WTC11 (cell line): ENCODE measurements around the gene PCDHB8. TPM values are rescaled to one million over a fixed set of nuclear protein-coding genes. Genes with fewer than 3 reads are reported as not detected.
"Not testable (repeated sequence)": the region's sequence is repeated elsewhere in the genome, so short reads cannot be mapped to it uniquely, and the experiment has no call there.

Experiments used
- ATAC-seq: fragments of 200-7000 bp; cut with Tn5 transposase; 2 replicates; pipeline ENCODE4 v1.10.0; 2021; ENCODE audit warnings: mild to moderate bottlenecking, moderate library complexity
- CTCF ChIA-PET: fragments of 300-600 bp; sonication (Branson Sonifier 250); formaldehyde crosslinking; loops from one replicate; lab custom pipeline; 2021; ENCODE audit warnings: antibody characterized with exemption; lab: Charles Lee
- POLR2A ChIA-PET: fragments of 350-600 bp; sonication (Branson Sonifier 250); formaldehyde crosslinking; loops from one replicate; lab custom pipeline; 2021; ENCODE audit warnings: antibody characterized with exemption; lab: Charles Lee
- DNase-seq: peaks from one replicate; pipeline ENCODE4 v3.0.0; 2021; ENCODE audit warnings: low spot score
- H3K27ac Mint-ChIP-seq: 2 replicates; pipeline ENCODE4 v1.8.0; 2021; ENCODE audit warnings: mixed read lengths
- H3K27me3 Mint-ChIP-seq: 2 replicates; pipeline ENCODE4 v1.8.0; 2021; ENCODE audit warnings: low read depth, mild to moderate bottlenecking, moderate library complexity, mixed read lengths
- H3K36me3 Mint-ChIP-seq: 2 replicates; pipeline ENCODE4 v1.8.0; 2021; ENCODE audit warnings: mixed read lengths
- H3K4me1 Mint-ChIP-seq: 2 replicates; pipeline ENCODE4 v1.8.0; 2022; ENCODE audit warnings: mixed read lengths
- H3K4me3 Mint-ChIP-seq: 2 replicates; pipeline ENCODE4 v1.8.0; 2021; ENCODE audit warnings: mild to moderate bottlenecking, moderate library complexity, mixed read lengths
- H3K9me3 Mint-ChIP-seq: 2 replicates; pipeline ENCODE4 v1.8.0; 2021; ENCODE audit warnings: mixed read lengths
- CBFB ChIP-seq: sonication (generic); formaldehyde crosslinking; IDR thresholded peaks from 2 replicates; pipeline ENCODE4 v1.8.1; 2022; ENCODE audit warnings: mild to moderate bottlenecking, low read depth, missing genetic modification reagents
- CREB1 ChIP-seq: sonication (generic); formaldehyde crosslinking; IDR thresholded peaks from 2 replicates; pipeline ENCODE4 v1.8.0; 2023; ENCODE audit warnings: mild to moderate bottlenecking, missing genetic modification reagents
- EMX1 ChIP-seq: fragments of 250-450 bp; sonication (Bioruptor Pico); IDR thresholded peaks from 2 replicates; pipeline ENCODE4 v1.8.0; 2021; ENCODE audit warnings: mild to moderate bottlenecking
- ESRRA ChIP-seq: sonication (generic); formaldehyde crosslinking; IDR thresholded peaks from 2 replicates; pipeline ENCODE4 v1.8.1; 2022; ENCODE audit warnings: mild to moderate bottlenecking, missing genetic modification reagents, borderline replicate concordance
- GRHL2 ChIP-seq: fragments of 250-450 bp; sonication (Bioruptor Pico); IDR thresholded peaks from 2 replicates; pipeline ENCODE4 v1.8.0; 2022; ENCODE audit warnings: mild to moderate bottlenecking, moderate library complexity; ENCODE audit not compliant: insufficient replicate concordance, severe bottlenecking
- NFE2L1 ChIP-seq: sonication (generic); formaldehyde crosslinking; IDR thresholded peaks from 2 replicates; pipeline ENCODE4 v1.8.1; 2023; ENCODE audit warnings: missing genetic modification reagents
- TEAD1 ChIP-seq: sonication (generic); formaldehyde crosslinking; IDR thresholded peaks from 2 replicates; pipeline ENCODE4 v1.8.0; 2022; ENCODE audit warnings: mild to moderate bottlenecking, missing genetic modification reagents
- ZNF121 ChIP-seq: sonication (generic); formaldehyde crosslinking; IDR thresholded peaks from 2 replicates; pipeline ENCODE4 v1.8.0; 2023; ENCODE audit warnings: missing genetic modification reagents
- ZNF317 ChIP-seq: sonication (generic); formaldehyde crosslinking; IDR thresholded peaks from 2 replicates; pipeline ENCODE4 v1.8.1; 2023; ENCODE audit warnings: low read depth, mild to moderate bottlenecking, moderate library complexity, missing genetic modification reagents, borderline replicate concordance
- ZNF416 ChIP-seq: fragments of 250-450 bp; sonication (Bioruptor Pico); IDR thresholded peaks from 2 replicates; pipeline ENCODE4 v1.9.0; 2021; ENCODE audit warnings: mild to moderate bottlenecking, inconsistent platforms
- ZNF423 ChIP-seq: fragments of 250-450 bp; sonication (Bioruptor Pico); IDR thresholded peaks from 2 replicates; pipeline ENCODE4 v2.1.2; 2022; ENCODE audit warnings: mild to moderate bottlenecking, moderate library complexity
- total RNA-seq: library from RNA; stranded (reverse); gene quantifications from 3 replicates; pipeline ENCODE4 v1.2.3, GENCODE V29; 2021
- TF ChIP-seq, protein P1 (sequence below): fragments of 200-600 bp; IDR thresholded peaks from 2 replicates; pipeline ENCODE4 v1.8.0; 2022; ENCODE audit warnings: antibody characterized with exemption
- TF ChIP-seq, protein P2 (sequence below): fragments of 250-450 bp; sonication (Bioruptor Pico); IDR thresholded peaks from 2 replicates; pipeline ENCODE4 v2.1.2; 2022; ENCODE audit warnings: mild to moderate bottlenecking, moderate library complexity
- TF ChIP-seq, protein P3 (sequence below): sonication (generic); formaldehyde crosslinking; conservative IDR thresholded peaks from 2 replicates; pipeline ENCODE4 v1.8.1; 2022; ENCODE audit warnings: mild to moderate bottlenecking, missing genetic modification reagents
- TF ChIP-seq, protein P4 (sequence below): sonication (generic); formaldehyde crosslinking; IDR thresholded peaks from 2 replicates; pipeline ENCODE4 v1.8.0; 2023; ENCODE audit warnings: missing genetic modification reagents
- TF ChIP-seq, protein P5 (sequence below): fragments of 250-450 bp; sonication (Bioruptor Pico); IDR thresholded peaks from 2 replicates; pipeline ENCODE4 v1.9.0; 2021; ENCODE audit warnings: mild to moderate bottlenecking
- TF ChIP-seq, protein P6 (sequence below): fragments of 250-450 bp; sonication (Bioruptor Pico); IDR thresholded peaks from 2 replicates; pipeline ENCODE4 v1.9.0; 2021; ENCODE audit warnings: moderate library complexity, mild to moderate bottlenecking, inconsistent platforms, borderline replicate concordance

PCDHB8 gene
- total RNA-seq, 1 experiment from 2014 or later, result 4.1 TPM

DNA sequence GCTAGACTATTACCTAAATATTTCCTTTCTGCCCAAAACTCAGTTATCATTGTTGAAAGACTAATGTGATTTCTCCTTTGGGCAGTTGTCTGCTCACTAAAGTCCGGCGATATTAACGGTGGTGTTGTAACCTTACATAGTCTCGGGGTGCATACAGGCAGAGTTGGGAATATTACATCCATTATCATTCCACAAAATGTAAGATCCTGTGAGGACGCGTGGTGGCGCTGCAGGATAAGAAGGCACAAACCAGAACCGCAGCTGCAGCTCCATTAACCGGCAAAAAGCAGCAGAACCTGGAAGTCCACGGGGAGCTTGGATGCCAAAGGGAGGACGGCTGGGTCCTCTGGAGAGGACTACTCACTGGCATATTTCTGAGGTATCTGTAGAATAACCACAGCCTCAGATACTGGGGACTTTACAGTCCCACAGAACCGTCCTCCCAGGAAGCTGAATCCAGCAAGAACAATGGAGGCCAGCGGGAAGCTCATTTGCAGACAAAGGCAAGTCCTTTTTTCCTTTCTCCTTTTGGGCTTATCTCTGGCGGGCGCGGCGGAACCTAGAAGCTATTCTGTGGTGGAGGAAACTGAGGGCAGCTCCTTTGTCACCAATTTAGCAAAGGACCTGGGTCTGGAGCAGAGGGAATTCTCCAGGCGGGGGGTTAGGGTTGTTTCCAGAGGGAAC lies 36.2 kb downstream of the PCDHB8 start, which contains the start of gene PCDHB13:
PCDHB13 (plus strand) TSS at position 264 of the 684 bp plus-strand sequence; CDS start at position 469, 205 bp downstream.
- Mint-ChIP-seq H3K36me3 (peaks cover 25% of the 10 kb centered on the region), H3K9me3 (peaks cover 25% of the 10 kb centered on the region), H3K4me3 (peak within 1 kb of the TSS; percentile 58)
- CTCF ChIA-PET, result interaction anchor here (0.7 to 2.4 kb wide), 20 partner anchors 10 to 344 kb away, joined by 3 to 20 read pairs (median 5); partner anchors contain the start of genes PCDHB10, PCDHB14, PCDHB15 and PCDHB16
- peak; percentile 90 for ATAC-seq
- POLR2A ChIA-PET, H3K4me1 Mint-ChIP-seq, H3K27me3 Mint-ChIP-seq, H3K27ac Mint-ChIP-seq: not testable (repeated sequence)
- peak; percentile 89 for DNase-seq
- TF ChIP-seq, protein P1, sequence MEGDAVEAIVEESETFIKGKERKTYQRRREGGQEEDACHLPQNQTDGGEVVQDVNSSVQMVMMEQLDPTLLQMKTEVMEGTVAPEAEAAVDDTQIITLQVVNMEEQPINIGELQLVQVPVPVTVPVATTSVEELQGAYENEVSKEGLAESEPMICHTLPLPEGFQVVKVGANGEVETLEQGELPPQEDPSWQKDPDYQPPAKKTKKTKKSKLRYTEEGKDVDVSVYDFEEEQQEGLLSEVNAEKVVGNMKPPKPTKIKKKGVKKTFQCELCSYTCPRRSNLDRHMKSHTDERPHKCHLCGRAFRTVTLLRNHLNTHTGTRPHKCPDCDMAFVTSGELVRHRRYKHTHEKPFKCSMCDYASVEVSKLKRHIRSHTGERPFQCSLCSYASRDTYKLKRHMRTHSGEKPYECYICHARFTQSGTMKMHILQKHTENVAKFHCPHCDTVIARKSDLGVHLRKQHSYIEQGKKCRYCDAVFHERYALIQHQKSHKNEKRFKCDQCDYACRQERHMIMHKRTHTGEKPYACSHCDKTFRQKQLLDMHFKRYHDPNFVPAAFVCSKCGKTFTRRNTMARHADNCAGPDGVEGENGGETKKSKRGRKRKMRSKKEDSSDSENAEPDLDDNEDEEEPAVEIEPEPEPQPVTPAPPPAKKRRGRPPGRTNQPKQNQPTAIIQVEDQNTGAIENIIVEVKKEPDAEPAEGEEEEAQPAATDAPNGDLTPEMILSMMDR, result peak; percentile 46; the same call in 1 of the 2 replicates

DNA sequence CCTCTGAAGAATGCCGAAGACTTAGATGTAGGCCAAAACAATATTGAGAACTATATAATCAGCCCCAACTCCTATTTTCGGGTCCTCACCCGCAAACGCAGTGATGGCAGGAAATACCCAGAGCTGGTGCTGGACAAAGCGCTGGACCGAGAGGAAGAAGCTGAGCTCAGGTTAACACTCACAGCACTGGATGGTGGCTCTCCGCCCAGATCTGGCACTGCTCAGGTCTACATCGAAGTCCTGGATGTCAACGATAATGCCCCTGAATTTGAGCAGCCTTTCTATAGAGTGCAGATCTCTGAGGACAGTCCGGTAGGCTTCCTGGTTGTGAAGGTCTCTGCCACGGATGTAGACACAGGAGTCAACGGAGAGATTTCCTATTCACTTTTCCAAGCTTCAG lies 37.0 kb downstream of the PCDHB8 start:
- POLR2A ChIA-PET, H3K27me3 Mint-ChIP-seq, DNase-seq, H3K27ac Mint-ChIP-seq, ATAC-seq, H3K4me1 Mint-ChIP-seq: not testable (repeated sequence)
- Mint-ChIP-seq H3K9me3 (peaks cover 25% of the 10 kb centered on the region), H3K36me3 (peaks cover 25% of the 10 kb centered on the region), H3K4me3 (peak overlapping the region; percentile 19; the same call in 1 of the 2 replicates)
- CTCF ChIA-PET, result interaction anchor here (0.9 to 2.4 kb wide), 13 partner anchors 9 to 343 kb away, joined by 3 to 20 read pairs (median 7); partner anchors contain the start of genes PCDHB14, PCDHB15, PCDHB16 and PCDHB2

DNA sequence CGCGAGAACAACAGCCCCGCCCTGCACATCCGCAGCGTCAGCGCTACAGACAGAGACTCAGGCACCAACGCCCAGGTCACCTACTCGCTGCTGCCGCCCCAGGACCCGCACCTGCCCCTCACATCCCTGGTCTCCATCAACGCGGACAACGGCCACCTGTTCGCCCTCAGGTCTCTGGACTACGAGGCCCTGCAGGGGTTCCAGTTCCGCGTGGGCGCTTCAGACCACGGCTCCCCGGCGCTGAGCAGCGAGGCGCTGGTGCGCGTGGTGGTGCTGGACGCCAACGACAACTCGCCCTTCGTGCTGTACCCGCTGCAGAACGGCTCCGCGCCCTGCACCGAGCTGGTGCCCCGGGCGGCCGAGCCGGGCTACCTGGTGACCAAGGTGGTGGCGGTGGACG lies 37.9 kb downstream of the PCDHB8 start:
- ATAC-seq, H3K4me1 Mint-ChIP-seq, H3K4me3 Mint-ChIP-seq, DNase-seq, H3K27me3 Mint-ChIP-seq, POLR2A ChIA-PET, H3K27ac Mint-ChIP-seq: not testable (repeated sequence)
- CTCF ChIA-PET, result interaction anchor here (2.4 kb wide), 1 partner anchor 80 kb away, joined by 9 read pairs; the partner anchor contains the start of gene PCDHB5
- peaks cover 22% of the 10 kb centered on the region for H3K36me3 Mint-ChIP-seq
- peaks cover 19% of the 10 kb centered on the region for H3K9me3 Mint-ChIP-seq

DNA sequence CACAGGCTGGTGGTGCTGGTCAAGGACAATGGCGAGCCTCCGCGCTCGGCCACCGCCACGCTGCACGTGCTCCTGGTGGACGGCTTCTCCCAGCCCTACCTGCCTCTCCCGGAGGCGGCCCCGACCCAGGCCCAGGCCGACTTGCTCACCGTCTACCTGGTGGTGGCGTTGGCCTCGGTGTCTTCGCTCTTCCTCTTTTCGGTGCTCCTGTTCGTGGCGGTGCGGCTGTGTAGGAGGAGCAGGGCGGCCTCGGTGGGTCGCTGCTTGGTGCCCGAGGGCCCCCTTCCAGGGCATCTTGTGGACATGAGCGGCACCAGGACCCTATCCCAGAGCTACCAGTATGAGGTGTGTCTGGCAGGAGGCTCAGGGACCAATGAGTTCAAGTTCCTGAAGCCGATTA lies 38.4 kb downstream of the PCDHB8 start:
- Mint-ChIP-seq H3K36me3 (peaks cover 20% of the 10 kb centered on the region), H3K9me3 (peaks cover 19% of the 10 kb centered on the region)
- CTCF ChIA-PET, H3K4me3 Mint-ChIP-seq, POLR2A ChIA-PET, DNase-seq, H3K27ac Mint-ChIP-seq, H3K4me1 Mint-ChIP-seq, H3K27me3 Mint-ChIP-seq, ATAC-seq: not testable (repeated sequence)

DNA sequence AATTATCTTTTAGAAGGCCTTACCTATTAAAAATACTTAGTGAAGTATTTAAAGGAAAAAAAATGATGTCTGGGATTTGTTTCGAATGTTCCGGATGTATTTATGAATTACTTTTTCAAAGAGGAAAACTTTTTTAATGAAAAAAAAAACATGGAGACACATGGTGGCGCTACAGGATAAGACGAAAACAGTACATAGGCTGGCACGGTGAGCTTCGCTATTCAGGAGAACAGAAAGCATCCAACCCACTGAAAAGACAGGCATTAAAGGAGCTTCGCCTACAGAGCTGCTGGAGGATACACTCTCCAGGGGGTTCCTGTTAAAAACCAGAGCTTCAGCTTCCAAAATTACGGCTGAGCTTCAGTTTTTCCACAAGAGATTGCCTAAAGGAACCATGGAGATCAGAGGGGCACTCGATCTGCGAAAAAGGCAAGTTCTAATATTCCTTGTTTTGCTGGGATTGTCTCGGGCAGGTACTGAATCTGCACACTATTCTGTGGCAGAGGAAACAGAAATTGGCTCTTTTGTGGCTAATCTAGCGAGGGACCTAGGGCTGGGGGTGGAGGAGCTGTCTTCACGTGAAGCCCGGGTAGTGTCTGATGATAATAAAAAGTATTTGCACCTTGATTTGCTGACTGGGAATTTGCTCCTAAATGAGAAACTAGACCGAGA lies 45.7 kb downstream of the PCDHB8 start, which contains the start of gene PCDHB14:
PCDHB14 (plus strand) TSS at position 232 of the 672 bp plus-strand sequence; CDS start at position 395, 163 bp downstream.
- no peak for TF ChIP-seq ZNF416 (CRISPR knock-in tag)
- TF ChIP-seq ESRRA (CRISPR knock-in tag), result no peak
- no peak for TF ChIP-seq EMX1 (CRISPR knock-in tag)
- no peak for TF ChIP-seq NFE2L1 (CRISPR knock-in tag)
- TF ChIP-seq TEAD1 (CRISPR knock-in tag), result no peak
- TF ChIP-seq, protein P2, sequence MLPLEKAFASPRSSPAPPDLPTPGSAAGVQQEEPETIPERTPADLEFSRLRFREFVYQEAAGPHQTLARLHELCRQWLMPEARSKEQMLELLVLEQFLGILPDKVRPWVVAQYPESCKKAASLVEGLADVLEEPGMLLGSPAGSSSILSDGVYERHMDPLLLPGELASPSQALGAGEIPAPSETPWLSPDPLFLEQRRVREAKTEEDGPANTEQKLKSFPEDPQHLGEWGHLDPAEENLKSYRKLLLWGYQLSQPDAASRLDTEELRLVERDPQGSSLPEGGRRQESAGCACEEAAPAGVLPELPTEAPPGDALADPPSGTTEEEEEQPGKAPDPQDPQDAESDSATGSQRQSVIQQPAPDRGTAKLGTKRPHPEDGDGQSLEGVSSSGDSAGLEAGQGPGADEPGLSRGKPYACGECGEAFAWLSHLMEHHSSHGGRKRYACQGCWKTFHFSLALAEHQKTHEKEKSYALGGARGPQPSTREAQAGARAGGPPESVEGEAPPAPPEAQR, result no peak
- TF ChIP-seq ZNF423, result no peak
- TF ChIP-seq CBFB (CRISPR knock-in tag), result no peak
- TF ChIP-seq, protein P3, sequence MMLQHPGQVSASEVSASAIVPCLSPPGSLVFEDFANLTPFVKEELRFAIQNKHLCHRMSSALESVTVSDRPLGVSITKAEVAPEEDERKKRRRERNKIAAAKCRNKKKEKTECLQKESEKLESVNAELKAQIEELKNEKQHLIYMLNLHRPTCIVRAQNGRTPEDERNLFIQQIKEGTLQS (CRISPR knock-in tag), result no peak
- TF ChIP-seq, protein P4, sequence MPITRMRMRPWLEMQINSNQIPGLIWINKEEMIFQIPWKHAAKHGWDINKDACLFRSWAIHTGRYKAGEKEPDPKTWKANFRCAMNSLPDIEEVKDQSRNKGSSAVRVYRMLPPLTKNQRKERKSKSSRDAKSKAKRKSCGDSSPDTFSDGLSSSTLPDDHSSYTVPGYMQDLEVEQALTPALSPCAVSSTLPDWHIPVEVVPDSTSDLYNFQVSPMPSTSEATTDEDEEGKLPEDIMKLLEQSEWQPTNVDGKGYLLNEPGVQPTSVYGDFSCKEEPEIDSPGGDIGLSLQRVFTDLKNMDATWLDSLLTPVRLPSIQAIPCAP (CRISPR knock-in tag), result no peak
- TF ChIP-seq GRHL2 (CRISPR knock-in tag), result no peak
- TF ChIP-seq, protein P5, sequence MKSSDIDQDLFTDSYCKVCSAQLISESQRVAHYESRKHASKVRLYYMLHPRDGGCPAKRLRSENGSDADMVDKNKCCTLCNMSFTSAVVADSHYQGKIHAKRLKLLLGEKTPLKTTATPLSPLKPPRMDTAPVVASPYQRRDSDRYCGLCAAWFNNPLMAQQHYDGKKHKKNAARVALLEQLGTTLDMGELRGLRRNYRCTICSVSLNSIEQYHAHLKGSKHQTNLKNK (CRISPR knock-in tag), result no peak
- TF ChIP-seq CREB1 (CRISPR knock-in tag), result no peak
- TF ChIP-seq, protein P6, sequence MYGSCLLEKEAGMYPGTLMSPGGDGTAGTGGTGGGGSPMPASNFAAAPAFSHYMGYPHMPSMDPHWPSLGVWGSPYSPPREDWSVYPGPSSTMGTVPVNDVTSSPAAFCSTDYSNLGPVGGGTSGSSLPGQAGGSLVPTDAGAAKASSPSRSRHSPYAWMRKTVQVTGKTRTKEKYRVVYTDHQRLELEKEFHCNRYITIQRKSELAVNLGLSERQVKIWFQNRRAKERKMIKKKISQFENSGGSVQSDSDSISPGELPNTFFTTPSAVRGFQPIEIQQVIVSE (CRISPR knock-in tag), result no peak
- no peak for TF ChIP-seq ZNF121 (CRISPR knock-in tag)
- no peak for TF ChIP-seq ZNF317 (CRISPR knock-in tag)
- TF ChIP-seq, all 79 proteins: peak for 0
- Mint-ChIP-seq H3K27me3 (no peaks in the 10 kb centered on the region; the same call in none of the 2 replicates), H3K4me3 (peak within 1 kb of the TSS; percentile 62), H3K27ac (peak within 1 kb of the TSS; percentile 19; the same call in 1 of the 2 replicates), H3K4me1 (peaks cover 11% of the 10 kb centered on the region), H3K36me3 (no peaks in the 10 kb centered on the region), H3K9me3 (no peaks in the 10 kb centered on the region)
- no peak for DNase-seq
- ATAC-seq, result peak; percentile 100
- CTCF ChIA-PET, result interaction anchor here (0.6 to 3.4 kb wide), 89 partner anchors 9 to 738 kb away, joined by 3 to 56 read pairs (median 6); partner anchors contain the start of genes PCDHA1, PCDHA10, PCDHB10 and PCDHB11
- POLR2A ChIA-PET, result interaction anchor here (0.6 to 1.2 kb wide), 5 partner anchors 11 to 189 kb away, joined by 3 to 7 read pairs (median 3); partner anchors contain the start of genes PCDHB15 and PCDHGA10
